Kidney (tissue), 14 donors: ENCODE measurements around the gene HNRNPF. TPM values are rescaled to one million over a fixed set of nuclear protein-coding genes. Genes with fewer than 3 reads are reported as not detected.

ENCODE experiments used
- DNase-seq, 5 donors: peaks; one replicate each; pipeline ENCODE4 v3.0.0-alpha.2; 2013 to 2020
- FAIRE-seq: peaks from 2 replicates; lab custom pipeline; 2012; peaks lifted over from hg19 to GRCh38; lab: Jason Lieb, UNC
- H3K27ac ChIP-seq, 2 donors: one replicate each; pipeline ENCODE4 v1.7.0; 2013; ENCODE audit warnings: low read depth in 2 of 2, low read length in 2 of 2, inconsistent platforms in 1 of 2
- H3K27me3 ChIP-seq: one replicate; pipeline ENCODE4 v1.7.1; 2013; ENCODE audit warnings: low read length, inconsistent platforms; ENCODE audit not compliant: control insufficient read depth, insufficient read depth
- H3K36me3 ChIP-seq, 3 donors: one replicate each; pipeline versions ENCODE4 v1.7.0 to v1.7.1; 2013; ENCODE audit warnings: low read length in 3 of 3, control low read depth in 1 of 3, inconsistent platforms in 1 of 3; ENCODE audit not compliant: insufficient read depth in 3 of 3, control insufficient read depth in 2 of 3
- H3K4me1 ChIP-seq, 3 donors: one replicate each; pipeline versions ENCODE4 v1.7.0 to v1.7.1; 2013; ENCODE audit warnings: low read length in 3 of 3, inconsistent platforms in 1 of 3, low read depth in 1 of 3; ENCODE audit not compliant: control insufficient read depth in 2 of 3, insufficient read depth in 2 of 3
- H3K4me3 ChIP-seq, 3 donors: one replicate each; pipeline versions ENCODE4 v1.7.0 to v1.8.1; 2013; ENCODE audit warnings: low read length in 3 of 3, control low read depth in 1 of 3, inconsistent platforms in 1 of 3
- H3K9ac ChIP-seq, 3 donors: one replicate each; pipeline versions ENCODE4 v1.7.0 to v1.7.1; 2013; ENCODE audit warnings: low read length in 3 of 3, control low read depth in 1 of 3, inconsistent platforms in 1 of 3
- H3K9me3 ChIP-seq, 3 donors: one replicate each; pipeline versions ENCODE4 v1.7.0 to v1.7.1; 2013; ENCODE audit warnings: low read length in 3 of 3, control low read depth in 1 of 3, inconsistent platforms in 1 of 3; ENCODE audit not compliant: control insufficient read depth in 2 of 3, insufficient read depth in 1 of 3
- CTCF ChIP-seq: IDR thresholded peaks from 3 replicates; pipeline ENCODE4 v1.5.1; 2012; ENCODE audit warnings: mild to moderate bottlenecking, moderate library complexity, borderline replicate concordance; ENCODE audit not compliant: insufficient read depth; ENCODE audit errors: extremely low read depth
- intact Hi-C: fragments of 100-400 bp; cut with DNase I; formaldehyde crosslinking; loops from one replicate; pipeline ENCODE4 v1.11.1; 2022
- polyA plus RNA-seq: library from polyadenylated mRNA; stranded (reverse); fragments of 350-450 nt; fragmentation: Illumina TruSeq; extraction: RNeasy Lipid Tissue Mini Kit (QIAGEN cat#74804); gene quantifications from one replicate; pipeline ENCODE4 v1.2.3, GENCODE V29; 2014; ENCODE audit warnings: low read depth, low replicate concordance; ENCODE audit not compliant: insufficient read depth
- total RNA-seq: library from RNA; stranded (reverse); fragmentation: NEBNext Ultra II Directional; extraction: Animal tissue kit (Norgen Biotek cat#: 25700); gene quantifications from one replicate; pipeline ENCODE4 v1.2.1, GENCODE V29; 2021
- donor health status: control.
- donor health status: control.
- donor health status: control.
- donor health status: control.
- donor health status: control.
- donor health status: DM: yes; HTN: yes; CAD: no.
- donor health status: Normal renal cell carcinoma (clear cell type).

HNRNPF gene
- total and polyA plus RNA-seq, 2 donors from 2014 or later: 74.0 to 190 TPM

GRCh38 chr10:43353495-43354329, 55.3 kb downstream of the HNRNPF start:
- TF ChIP-seq CTCF: no peak
- no peak overlapping the region for H3K9ac ChIP-seq
- intact Hi-C loops: no loop called here
- H3K4me1 ChIP-seq: no peaks in the 10 kb centered on the region
- no peak for FAIRE-seq
- no peak overlapping the region for H3K4me3 ChIP-seq
- no peaks in the 10 kb centered on the region for H3K27me3 ChIP-seq
- peak in 1 of 5 donors; percentile 16 for DNase-seq
- H3K9me3 ChIP-seq: no peaks in the 10 kb centered on the region
- peak overlapping the region in 1 of 2 donors; percentile 53 for H3K27ac ChIP-seq
- no peaks in the 10 kb centered on the region for H3K36me3 ChIP-seq

GRCh38 chr10:43352951-43353350, 56.0 kb downstream of the HNRNPF start:
- Histone ChIP-seq H3K4me3 (no peak overlapping the region), H3K36me3 (no peaks in the 10 kb centered on the region), H3K27me3 (no peaks in the 10 kb centered on the region), H3K4me1 (no peaks in the 10 kb centered on the region), H3K9me3 (no peaks in the 10 kb centered on the region), H3K9ac (no peak overlapping the region), H3K27ac (no peak overlapping the region)
- DNase-seq (no peak), FAIRE-seq (no peak)
- no peak for TF ChIP-seq CTCF
- intact Hi-C loops: no loop called here

GRCh38 chr10:43351301-43351700, 57.7 kb downstream of the HNRNPF start:
- FAIRE-seq (no peak), DNase-seq (no peak)
- H3K9me3 ChIP-seq: no peaks in the 10 kb centered on the region
- no peak overlapping the region for H3K4me3 ChIP-seq
- H3K9ac ChIP-seq: no peak overlapping the region
- H3K27me3 ChIP-seq: no peaks in the 10 kb centered on the region
- no peaks in the 10 kb centered on the region for H3K4me1 ChIP-seq
- no peak overlapping the region for H3K27ac ChIP-seq
- intact Hi-C loops: no loop called here
- H3K36me3 ChIP-seq: no peaks in the 10 kb centered on the region
- no peak for TF ChIP-seq CTCF
